Ammon's horn (tissue), 1 donor: Measurements from ENCODE around the gene LRRK1.

Experiments
- DNase-seq: peaks from one replicate; pipeline ENCODE4 v3.0.0-alpha.2; 2016; ENCODE audit warnings: low spot score

Gene LRRK1, protein sequence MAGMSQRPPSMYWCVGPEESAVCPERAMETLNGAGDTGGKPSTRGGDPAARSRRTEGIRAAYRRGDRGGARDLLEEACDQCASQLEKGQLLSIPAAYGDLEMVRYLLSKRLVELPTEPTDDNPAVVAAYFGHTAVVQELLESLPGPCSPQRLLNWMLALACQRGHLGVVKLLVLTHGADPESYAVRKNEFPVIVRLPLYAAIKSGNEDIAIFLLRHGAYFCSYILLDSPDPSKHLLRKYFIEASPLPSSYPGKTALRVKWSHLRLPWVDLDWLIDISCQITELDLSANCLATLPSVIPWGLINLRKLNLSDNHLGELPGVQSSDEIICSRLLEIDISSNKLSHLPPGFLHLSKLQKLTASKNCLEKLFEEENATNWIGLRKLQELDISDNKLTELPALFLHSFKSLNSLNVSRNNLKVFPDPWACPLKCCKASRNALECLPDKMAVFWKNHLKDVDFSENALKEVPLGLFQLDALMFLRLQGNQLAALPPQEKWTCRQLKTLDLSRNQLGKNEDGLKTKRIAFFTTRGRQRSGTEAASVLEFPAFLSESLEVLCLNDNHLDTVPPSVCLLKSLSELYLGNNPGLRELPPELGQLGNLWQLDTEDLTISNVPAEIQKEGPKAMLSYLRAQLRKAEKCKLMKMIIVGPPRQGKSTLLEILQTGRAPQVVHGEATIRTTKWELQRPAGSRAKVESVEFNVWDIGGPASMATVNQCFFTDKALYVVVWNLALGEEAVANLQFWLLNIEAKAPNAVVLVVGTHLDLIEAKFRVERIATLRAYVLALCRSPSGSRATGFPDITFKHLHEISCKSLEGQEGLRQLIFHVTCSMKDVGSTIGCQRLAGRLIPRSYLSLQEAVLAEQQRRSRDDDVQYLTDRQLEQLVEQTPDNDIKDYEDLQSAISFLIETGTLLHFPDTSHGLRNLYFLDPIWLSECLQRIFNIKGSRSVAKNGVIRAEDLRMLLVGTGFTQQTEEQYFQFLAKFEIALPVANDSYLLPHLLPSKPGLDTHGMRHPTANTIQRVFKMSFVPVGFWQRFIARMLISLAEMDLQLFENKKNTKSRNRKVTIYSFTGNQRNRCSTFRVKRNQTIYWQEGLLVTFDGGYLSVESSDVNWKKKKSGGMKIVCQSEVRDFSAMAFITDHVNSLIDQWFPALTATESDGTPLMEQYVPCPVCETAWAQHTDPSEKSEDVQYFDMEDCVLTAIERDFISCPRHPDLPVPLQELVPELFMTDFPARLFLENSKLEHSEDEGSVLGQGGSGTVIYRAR (N-terminal part only)

DNA sequence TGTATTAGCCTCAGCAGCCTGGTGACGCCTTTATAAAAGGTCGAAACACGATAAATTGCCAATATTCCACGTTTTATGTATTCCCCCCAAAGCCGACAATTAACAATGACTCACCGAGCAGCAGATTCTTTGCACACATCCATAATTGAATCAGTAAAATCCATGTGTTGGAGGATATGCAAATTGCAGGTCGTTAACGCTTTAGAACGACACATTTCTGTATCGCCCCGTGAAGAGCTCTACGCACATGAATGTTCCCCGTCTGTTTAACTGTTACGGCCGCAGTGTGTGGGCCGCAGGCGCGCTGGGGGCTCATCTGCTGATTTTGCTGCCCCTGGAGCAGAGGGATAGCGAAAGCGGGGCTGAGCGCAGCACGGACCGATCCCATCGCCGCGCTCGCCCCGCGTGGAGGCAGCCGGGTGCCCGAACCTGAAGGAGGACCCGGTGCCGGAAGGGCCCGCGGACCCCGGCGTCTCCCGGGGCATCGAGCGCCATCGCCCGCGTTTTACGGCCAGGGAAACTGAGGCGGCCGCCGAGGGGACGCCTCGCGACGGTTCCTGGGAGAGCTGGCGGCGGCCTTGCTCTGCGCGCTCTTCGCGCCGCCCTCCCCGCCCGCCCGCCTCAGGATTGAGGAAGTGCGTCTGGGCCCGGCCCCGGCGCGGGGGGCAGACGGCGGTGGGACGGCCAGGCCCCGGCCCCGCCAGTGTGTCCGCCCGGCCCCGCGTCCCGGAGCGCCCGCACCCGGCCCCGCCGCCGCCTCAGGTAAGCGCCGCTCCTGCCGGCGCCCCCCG lies at the start of gene LRRK1:
TSS of gene LRRK1 (plus strand) at position 668 of the 791 bp plus-strand sequence. CDS start 5,276 bp downstream, outside the sequence.
- no peak for DNase-seq

DNA sequence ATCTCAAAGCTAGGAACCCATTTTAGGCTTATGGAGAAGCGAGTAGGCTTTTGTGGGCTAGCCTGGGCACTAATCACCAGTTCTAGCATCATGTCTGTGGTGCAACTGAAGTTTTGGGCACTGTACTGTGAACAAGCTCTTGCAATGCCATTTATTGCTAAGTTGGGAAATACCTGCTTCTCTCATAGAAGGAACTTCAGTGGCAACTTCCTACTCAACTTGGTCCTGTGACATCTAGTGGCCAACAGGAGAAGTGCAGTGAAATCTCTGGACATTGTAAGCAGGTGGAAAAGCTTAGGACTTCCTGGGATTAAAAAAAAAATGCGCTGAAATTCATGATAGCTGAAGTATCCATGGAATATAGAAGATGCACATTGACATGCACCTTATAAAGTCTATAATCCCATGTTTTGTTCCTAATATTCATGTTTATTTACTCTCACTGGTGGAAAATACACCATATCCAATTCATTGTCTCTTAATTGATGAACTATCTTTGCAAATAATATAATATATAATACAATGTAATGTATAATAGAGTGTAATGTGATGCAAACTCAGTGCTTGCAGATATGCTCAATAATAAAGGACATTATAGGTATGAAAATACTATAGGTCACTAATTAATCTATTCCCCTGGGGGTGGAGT lies 46.0 kb upstream of the LRRK1 start:
- DNase-seq: peak; percentile 88

DNA sequence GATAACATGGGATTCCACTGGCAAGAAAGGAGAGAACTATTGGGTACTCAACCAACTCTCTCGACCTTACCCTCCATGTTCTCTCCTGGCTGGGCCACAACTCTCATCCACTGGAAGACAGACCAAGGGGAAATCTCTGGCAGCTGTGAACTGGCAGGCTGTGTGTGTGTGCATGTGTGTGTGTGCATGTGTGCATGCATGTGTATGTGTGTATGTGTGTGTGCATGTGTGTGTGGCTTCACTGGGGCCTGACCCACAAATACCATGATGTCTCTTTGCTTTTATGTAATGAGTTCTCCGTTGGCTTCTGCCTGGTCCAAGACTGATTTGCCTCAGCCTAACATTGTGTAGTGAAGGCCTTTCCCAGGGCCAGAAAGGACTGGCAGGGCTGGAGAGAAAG lies 43.7 kb upstream of the LRRK1 start:
- no peak for DNase-seq

DNA sequence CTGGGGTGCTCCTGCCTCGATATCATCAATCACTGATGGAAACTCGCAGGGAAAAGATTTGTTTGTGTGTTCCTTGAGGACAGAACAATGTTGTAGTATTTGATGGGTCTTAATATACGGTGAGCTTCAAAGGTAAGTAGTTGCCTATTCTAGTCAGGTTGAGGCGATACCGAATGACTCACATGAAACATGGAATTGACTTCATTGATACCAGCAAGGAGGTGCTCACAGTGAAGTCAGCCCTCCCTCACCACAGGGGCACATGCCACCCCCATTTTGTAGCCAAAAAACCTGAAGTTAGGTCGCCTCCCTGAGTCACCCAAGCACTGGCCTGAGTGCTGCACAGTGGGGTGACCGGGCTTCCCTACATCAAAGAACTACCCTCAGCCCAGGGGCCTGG lies 43.2 kb upstream of the LRRK1 start:
- no peak for DNase-seq

DNA sequence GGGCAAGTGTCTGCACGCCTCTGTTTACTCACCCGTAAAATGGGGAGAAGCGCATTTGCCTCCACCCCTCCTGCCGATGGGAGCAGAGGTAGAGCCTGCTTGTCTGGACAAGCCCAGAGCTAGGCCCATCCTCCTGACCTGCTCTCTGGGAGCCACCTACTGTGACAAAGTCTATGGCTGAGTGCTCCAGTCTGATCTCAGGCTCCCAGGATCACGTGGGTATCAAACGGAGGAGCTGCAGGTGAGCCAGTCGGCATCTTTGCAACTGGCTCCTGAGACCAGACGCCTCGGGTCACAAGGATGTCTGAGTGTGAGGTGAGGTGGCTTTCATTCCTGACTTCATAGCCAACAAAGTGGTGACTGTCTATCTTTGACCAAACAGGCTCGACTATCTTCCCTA lies 41.6 kb upstream of the LRRK1 start:
- DNase-seq: no peak

DNA sequence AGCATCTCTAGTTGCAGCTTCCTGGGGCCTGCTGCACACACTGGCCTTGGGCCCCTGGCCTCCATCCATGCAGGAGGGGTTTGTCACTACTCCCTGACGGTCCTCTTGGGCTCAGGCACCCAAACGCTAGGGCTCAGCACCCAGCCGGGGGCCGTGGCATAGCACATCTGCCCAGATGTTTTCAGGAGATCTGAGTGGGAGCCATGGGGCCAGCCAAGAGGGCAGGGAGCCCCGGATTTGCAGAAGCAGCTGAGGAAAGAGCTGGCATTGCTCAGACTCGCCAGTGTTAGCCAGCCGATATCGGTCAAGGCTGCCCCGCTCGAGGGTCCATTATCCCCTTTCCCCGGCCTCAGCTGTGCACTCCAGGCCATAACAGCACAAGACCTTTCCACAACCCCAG lies 41.0 kb upstream of the LRRK1 start:
- DNase-seq: no peak

DNA sequence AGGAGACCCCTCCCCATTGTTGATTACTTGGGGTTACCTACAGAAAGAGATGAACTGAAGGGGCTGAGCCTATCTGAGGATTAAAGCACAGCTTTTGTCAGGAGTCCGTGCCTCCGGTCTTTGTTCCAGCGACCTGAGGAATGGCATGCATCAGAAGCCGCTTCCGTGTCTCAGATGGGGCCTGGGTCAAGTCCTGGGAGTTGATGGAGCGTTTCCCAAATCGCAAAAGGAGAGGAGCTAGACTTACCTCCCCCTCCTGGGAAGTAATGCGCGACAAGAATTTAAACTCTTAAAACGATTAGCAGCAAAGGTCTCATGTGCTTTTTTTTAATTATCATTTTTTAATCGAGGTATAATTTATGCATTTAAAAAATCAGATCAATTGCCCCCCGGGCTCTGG lies 40.5 kb upstream of the LRRK1 start:
- no peak for DNase-seq

DNA sequence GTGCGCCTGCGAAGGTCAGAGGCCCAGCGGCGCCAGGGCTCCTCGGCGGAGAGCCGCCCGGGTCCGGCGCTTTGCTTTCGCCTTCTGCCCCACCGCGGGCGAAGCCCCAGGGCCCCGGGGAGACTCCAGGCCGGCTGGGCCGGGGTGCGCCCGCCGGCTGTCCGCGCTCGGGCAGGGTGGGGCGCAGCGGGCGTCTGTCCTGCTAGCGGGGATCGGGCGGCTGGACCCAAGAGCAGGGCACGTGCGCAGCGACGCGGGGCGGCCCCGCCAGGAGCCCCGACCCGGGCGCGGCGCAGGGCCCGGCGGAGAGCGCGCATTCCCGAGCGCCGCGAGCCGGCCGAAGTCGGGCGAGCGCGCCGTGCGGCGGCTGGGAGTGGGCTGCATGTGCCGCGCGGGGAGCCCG lies 40.1 kb upstream of the LRRK1 start:
- DNase-seq: no peak

DNA sequence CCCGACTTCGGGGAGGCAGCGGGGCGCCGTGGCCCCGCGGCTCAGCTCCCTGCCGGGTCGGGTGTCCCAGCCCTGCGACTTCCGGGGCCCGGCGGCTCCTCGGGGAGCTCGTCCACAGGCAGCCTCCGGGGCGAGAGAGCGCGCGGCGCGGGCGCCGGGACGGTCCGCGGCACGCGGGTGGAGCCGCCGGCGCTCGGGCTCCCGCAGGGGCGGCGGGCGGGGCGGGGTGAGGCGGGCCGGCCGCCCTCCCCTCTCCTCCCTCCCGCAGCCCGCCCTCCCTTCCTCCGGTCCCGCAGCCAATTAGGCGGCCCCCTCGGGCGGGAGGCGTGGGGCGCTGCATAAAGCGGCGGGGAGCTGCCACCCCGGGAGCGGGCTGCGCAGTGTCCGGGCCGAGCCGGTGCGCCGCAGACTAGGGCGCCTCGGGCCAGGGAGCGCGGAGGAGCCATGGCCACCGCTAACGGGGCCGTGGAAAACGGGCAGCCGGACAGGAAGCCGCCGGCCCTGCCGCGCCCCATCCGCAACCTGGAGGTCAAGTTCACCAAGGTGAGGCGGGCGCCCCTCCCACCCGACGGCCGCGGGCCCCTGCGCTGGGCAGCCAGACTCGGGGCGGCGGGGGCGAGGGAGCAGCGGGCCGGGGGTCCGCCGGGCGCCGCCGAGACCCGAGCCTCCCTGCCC lies 39.6 kb upstream of the LRRK1 start, which contains the start of gene ALDH1A3:
TSS of gene ALDH1A3 (plus strand) at position 368 of the 675 bp plus-strand sequence. CDS start at position 445, 77 bp downstream.
- no peak for DNase-seq

DNA sequence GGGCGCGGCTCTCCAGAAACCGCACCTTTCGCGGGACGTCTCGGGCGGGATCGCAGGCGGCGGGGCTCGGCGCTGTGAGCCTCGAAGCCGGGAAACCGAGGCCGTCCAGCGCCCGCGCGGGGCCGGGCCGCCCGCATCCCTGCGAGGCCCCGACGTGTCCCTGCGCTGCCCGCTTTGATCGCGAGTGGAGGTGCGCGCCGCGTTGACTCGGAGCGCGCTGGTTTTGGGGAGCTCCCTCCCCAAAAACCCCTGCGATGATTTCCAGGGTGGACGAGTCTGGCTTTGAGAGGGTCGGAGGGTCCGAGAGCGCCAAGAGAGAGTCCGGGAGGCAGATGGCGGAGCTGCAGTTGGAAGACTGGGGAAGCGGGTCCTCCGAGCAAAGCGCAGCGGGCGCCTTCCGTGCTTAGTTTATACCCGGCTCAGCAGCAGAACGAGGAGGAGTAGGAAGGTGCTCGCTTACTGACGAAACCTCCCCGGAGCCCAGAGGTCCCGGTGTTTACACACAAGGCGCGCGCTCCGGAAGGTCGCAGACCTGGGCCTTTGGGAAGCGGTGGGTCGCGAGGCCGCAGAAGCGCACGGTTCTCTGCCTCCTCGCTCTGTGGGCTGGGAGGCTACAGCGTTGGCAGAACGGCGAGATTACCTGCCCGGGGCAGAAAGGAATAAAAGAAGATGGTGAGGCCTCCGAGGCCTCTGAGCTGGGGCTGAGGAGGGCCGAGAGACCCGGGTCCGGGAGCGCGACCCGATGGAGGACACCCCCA lies 38.8 kb upstream of the LRRK1 start:
- no peak for DNase-seq

DNA sequence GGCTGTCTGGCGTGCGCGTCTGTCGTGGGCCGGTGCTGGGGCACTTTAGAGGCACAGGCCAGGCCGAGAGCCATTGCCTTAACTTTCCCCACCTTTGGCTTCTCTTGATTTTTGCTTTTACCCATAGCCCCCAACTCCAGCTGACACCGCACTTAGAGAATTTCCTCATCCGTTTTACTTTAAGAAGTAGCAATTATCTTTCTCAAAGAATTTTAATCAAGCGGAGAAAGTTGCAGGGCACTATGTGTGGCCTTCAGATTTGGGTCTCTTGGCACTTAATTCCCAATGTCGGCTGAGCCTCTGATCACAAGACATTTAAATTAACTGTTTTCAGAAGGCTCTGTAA lies 38.3 kb upstream of the LRRK1 start:
- no peak for DNase-seq

DNA sequence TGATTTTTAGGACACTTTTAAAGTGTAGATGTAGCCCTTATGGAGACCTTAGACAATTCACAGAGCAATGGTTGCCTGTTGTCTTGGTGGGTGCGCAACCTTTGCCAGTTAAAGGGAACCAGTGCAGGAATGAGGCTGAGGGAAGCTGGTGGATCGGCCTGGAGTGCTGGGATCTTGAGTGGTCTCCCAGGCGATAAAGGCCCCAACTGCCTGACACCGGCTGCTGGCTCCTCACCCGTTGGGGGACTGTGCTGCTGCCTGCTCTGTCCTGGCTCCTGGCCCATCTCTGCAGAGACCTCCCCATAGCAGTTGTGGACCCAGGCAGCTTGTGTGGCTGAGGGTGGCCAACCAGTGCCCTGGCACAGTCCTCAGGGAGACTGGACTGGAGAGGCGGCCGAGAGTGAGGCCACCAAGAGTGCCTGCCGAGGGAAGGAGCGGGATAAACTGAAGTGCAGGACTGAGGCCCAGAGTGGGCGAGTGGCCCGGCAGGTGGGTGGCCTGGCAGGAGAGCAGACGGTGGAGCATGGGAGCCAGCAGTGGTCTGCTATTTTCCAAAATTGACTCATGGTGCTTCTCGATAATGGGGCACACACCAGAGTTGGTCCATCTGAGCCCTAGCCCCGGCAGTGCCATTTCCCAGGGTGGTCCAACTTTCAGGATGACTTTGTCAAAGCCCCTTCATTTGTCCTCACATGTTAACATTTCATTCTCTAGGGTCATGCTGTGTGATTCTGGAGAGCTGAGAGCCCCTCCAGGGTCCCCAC lies 37.4 kb upstream of the LRRK1 start:
- DNase-seq: no peak

DNA sequence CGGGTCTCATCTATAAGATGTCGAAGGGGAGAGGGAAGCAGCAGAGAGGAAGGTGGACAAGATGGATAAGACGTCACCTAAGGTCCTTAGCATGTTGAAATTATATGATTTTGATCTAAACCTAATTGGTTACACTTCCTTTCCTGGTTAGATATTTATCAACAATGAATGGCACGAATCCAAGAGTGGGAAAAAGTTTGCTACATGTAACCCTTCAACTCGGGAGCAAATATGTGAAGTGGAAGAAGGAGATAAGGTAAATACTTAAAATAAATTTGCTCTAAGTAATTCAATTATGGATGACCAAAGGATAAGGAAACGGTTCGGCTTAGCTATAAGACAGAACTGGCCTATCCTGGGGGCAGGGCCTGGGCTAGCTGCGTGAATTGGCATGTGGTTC lies 34.0 kb upstream of the LRRK1 start:
- DNase-seq: no peak

DNA sequence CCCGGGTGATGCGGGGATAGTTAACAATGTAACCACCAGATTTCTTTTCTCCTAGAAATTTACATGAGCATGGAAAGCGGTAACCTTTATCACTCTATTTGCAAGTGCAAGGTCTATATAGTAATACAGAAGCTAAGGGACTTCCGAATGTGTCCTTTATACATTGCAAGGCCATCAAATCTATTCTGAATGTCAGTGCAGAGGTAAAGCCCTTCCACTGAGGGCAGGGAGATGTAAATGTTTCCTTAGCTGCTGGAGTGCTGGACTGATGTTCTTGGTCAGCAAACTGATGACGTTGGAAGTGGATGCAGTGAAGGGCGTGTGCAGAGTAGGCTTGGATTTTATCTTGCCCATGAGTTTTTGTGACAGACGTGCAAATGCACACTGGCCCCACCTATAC lies 33.3 kb upstream of the LRRK1 start:
- DNase-seq: no peak

DNA sequence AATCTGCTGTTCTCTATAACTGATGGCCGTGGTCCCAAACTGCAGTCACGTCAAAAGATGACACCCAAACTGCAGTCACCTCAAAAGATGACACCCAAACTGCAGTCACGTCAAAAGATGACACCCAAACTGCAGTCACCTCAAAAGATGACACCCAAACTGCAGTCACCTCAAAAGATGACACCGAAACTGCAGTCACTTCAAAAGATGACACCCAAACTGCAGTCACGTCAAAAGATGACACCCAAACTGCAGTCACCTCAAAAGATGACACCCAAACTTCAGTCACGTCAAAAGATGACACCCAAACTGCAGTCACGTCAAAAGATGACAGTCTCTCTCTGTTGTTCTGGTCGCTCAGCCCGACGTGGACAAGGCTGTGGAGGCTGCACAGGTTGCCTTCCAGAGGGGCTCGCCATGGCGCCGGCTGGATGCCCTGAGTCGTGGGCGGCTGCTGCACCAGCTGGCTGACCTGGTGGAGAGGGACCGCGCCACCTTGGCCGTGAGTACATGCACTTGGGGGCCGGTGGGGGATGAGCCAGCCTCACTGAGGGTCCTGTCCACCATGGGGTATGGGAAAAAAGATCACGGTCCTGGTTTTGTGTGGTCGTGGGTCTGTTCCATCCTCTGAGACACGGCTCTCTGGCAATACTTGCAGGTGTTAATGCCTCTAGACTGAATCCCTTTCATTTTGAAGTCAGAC lies 31.8 kb upstream of the LRRK1 start:
- no peak for DNase-seq

DNA sequence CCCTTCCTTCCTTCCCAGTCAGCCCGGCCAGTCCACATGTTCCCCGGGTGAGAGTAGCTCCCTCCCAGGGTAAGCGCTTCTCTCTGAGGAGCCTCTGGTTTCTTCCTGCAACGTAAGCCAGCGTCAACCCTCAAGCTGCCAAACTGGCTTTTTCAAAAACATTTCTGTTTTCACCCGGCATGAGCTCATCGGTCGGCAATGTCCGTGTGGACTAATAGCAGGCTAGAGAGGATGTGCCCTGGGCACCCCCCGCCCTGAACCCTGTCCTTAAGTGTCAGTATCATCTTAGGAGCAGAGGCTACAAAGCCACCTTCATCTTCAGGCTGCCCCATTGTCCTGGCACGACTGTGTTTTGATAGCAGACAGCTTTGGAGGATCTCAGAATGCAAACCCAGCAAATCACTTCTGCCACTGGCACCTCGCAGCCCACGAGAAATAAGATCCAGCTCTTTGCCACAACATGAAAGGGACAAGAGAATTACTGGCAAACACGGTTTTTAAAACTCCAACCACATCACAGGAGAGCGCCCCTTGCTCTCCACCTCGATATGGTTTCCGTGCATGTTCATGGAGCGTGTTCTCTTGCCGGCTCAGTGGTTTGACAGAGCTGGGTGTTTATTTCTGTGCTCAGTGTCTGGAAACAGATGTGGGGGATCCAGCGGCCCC lies 29.6 kb upstream of the LRRK1 start:
- no peak for DNase-seq

DNA sequence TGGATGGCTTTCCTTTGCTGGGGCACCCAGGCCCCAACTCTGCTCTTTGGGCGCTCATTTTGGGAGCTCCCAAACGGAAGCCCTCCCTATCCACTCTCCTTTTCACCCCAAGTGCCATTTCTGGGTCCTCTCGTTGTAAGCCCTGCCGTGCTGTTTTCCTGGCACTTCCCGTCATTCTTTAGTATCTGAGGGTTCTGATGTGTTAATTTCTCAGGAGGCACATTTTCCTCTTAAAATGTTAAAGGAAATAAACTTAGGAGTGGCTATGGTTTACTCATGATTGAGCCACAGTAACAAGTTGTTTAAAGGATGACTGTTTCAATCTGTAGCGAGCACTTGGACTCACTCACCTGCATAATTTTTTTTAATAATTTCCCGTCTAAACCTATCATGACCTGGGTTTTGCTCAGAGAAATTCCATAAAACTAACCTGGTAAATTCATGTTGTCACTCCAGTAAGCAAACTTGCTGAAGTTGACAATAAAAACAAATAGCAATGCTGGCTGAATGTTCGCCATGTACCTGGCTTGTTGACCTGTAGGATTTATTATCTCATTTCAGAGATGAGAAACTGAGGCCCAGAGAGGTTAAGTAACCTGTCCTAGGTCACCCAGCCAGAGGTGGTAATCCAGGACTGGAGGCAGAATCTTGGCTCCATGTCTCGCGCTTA lies 29.0 kb upstream of the LRRK1 start:
- DNase-seq: no peak
